ENCODE results near the gene UVSSA.

The UVSSA gene

DNA sequence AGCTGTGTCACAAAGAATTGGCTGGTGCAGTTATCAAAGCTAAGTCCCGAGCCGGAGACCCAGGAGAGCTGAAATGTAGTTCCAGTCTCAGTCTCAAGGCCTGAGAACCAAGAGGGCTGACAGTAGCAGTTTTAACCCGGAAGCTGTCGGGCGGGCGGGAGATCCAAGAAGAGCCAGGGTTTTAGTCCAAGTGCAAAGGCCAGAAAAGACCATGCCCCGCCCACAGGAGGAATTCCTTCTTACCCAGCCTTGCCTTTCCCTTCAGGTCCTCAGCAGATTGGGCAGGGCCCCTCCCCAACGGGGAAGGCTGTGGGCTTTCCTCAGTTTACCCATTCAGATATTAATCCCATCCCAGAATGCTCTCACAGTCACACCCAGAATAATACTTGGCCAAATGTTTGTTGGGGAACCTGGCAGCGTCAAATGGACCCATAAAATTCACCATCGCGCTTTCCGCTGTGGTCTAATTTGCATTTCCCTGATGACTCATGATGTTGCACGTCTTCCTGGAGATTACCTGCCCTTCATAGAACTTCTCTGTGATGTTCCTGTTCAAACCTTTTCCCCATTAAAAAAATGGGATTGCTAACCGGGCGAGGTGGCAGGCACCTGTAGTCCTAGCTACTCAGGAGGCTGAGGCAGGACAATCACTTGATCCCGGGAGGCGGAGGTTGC is 41.1 kb upstream of the UVSSA start:
- Histone ChIP-seq H3K79me2 (ENCODE audit: insufficient read depth, low read depth) (no peaks in the 10 kb centered on the region; the same call in 1 of the 2 replicates), H3K27ac (no peak overlapping the region), H3K27me3 (ENCODE audit: insufficient read depth, low read depth) (no peaks in the 10 kb centered on the region), H2AFZ (ENCODE audit: low read depth) (no peak overlapping the region), H3K4me1 (ENCODE audit: low read depth, poor library complexity, severe bottlenecking) (no peaks in the 10 kb centered on the region), H3K9ac (no peak overlapping the region), H3K4me2 (no peak overlapping the region), H3K4me3 (IDR thresholded peaks at IDR 0.05; ENCODE audit: insufficient read depth, low read depth, low read length) (no peak overlapping the region), H3K36me3 (ENCODE audit: insufficient read depth) (no peaks in the 10 kb centered on the region), H4K20me1 (ENCODE audit: insufficient read depth) (no peaks in the 10 kb centered on the region)
- TF ChIP-seq, protein P1, sequence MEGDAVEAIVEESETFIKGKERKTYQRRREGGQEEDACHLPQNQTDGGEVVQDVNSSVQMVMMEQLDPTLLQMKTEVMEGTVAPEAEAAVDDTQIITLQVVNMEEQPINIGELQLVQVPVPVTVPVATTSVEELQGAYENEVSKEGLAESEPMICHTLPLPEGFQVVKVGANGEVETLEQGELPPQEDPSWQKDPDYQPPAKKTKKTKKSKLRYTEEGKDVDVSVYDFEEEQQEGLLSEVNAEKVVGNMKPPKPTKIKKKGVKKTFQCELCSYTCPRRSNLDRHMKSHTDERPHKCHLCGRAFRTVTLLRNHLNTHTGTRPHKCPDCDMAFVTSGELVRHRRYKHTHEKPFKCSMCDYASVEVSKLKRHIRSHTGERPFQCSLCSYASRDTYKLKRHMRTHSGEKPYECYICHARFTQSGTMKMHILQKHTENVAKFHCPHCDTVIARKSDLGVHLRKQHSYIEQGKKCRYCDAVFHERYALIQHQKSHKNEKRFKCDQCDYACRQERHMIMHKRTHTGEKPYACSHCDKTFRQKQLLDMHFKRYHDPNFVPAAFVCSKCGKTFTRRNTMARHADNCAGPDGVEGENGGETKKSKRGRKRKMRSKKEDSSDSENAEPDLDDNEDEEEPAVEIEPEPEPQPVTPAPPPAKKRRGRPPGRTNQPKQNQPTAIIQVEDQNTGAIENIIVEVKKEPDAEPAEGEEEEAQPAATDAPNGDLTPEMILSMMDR (conservative IDR thresholded peaks at IDR 0.05; ENCODE audit: low read depth, low read length), result no peak

DNA sequence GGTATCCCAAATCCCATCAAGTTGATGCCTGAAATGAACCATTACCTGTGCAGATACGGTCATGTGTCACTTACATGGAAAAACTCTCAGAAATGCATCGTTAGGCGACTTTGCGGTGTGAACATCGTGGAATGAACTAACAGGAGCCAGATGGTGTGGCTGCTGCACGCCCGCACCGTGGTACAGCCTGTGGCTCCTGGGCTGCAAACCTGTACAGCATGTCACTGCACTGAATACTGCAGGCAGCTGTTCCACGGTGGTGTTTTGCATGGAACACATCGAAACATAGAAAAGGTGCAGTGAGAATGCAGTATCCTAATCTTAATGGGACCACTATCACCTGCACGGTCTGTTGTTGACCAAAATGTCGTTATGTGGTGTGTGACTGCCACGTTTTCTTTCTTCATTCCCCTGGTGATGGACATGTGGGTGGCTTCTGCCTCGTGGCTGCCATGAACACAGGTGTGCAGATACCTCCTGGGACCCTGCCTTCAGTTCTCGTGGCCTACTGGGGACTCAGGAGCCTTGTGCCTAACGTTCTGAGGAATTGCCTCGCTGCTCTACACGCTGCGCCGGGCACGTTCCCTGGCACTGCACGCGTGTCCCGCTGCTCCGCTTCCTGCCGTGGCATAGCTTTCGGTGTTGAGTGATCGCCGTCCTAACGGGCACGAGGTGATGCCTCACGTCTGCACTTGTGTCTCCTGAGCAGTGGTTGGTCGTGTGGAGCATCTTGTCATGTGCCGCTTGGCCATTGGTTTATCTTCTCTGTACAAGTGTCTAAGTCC is 38.9 kb upstream of the UVSSA start:
- no peaks in the 10 kb centered on the region for H3K4me1 ChIP-seq (ENCODE audit: low read depth, poor library complexity, severe bottlenecking)
- H3K4me3 ChIP-seq (IDR thresholded peaks at IDR 0.05; ENCODE audit: insufficient read depth, low read depth, low read length), result no peak overlapping the region
- TF ChIP-seq, protein P1 (conservative IDR thresholded peaks at IDR 0.05; ENCODE audit: low read depth, low read length), result no peak
- H4K20me1 ChIP-seq (ENCODE audit: insufficient read depth), result no peaks in the 10 kb centered on the region
- no peak overlapping the region for H3K27ac ChIP-seq
- no peaks in the 10 kb centered on the region for H3K27me3 ChIP-seq (ENCODE audit: insufficient read depth, low read depth)
- H3K36me3 ChIP-seq (ENCODE audit: insufficient read depth), result no peaks in the 10 kb centered on the region
- H3K79me2 ChIP-seq (ENCODE audit: insufficient read depth, low read depth), result no peaks in the 10 kb centered on the region
- no peak overlapping the region for H3K9ac ChIP-seq
- no peak overlapping the region for H3K4me2 ChIP-seq
- no peak overlapping the region for H2AFZ ChIP-seq (ENCODE audit: low read depth)

- Histone ChIP-seq H2AFZ (ENCODE audit: low read depth) (no peak overlapping the region), H3K4me3 (IDR thresholded peaks at IDR 0.05; ENCODE audit: insufficient read depth, low read depth, low read length) (no peak overlapping the region), H3K27me3 (ENCODE audit: insufficient read depth, low read depth) (no peaks in the 10 kb centered on the region), H3K79me2 (ENCODE audit: insufficient read depth, low read depth) (no peaks in the 10 kb centered on the region), H3K4me1 (ENCODE audit: low read depth, poor library complexity, severe bottlenecking) (no peaks in the 10 kb centered on the region), H3K9ac (no peak overlapping the region), H3K27ac (no peak overlapping the region), H4K20me1 (ENCODE audit: insufficient read depth) (no peaks in the 10 kb centered on the region), H3K36me3 (ENCODE audit: insufficient read depth) (no peaks in the 10 kb centered on the region), H3K4me2 (no peak overlapping the region)
- TF ChIP-seq, protein P1 (conservative IDR thresholded peaks at IDR 0.05; ENCODE audit: low read depth, low read length), result no peak
Measured at GRCh38 chr4:1309261-1310010, 37.6 kb upstream of the UVSSA start.

- H4K20me1 ChIP-seq (ENCODE audit: insufficient read depth), result no peaks in the 10 kb centered on the region
Measured at GRCh38 chr4:1310031-1310795, 36.8 kb upstream of the UVSSA start.

More at GRCh38 chr4:1310031-1310795, 36.8 kb upstream of the UVSSA start:
- H3K27me3 ChIP-seq (ENCODE audit: insufficient read depth, low read depth), result no peaks in the 10 kb centered on the region
- H3K36me3 ChIP-seq (ENCODE audit: insufficient read depth), result no peaks in the 10 kb centered on the region
- H3K4me3 ChIP-seq (IDR thresholded peaks at IDR 0.05; ENCODE audit: insufficient read depth, low read depth, low read length), result no peak overlapping the region
- TF ChIP-seq, protein P1 (conservative IDR thresholded peaks at IDR 0.05; ENCODE audit: low read depth, low read length), result no peak
- no peaks in the 10 kb centered on the region for H3K79me2 ChIP-seq (ENCODE audit: insufficient read depth, low read depth)
- H3K4me1 ChIP-seq (ENCODE audit: low read depth, poor library complexity, severe bottlenecking), result no peaks in the 10 kb centered on the region
- H3K27ac ChIP-seq, result no peak overlapping the region
- H3K4me2 ChIP-seq, result no peak overlapping the region
- no peak overlapping the region for H3K9ac ChIP-seq
- no peak overlapping the region for H2AFZ ChIP-seq (ENCODE audit: low read depth)

Data from KMS-11 (cell line).